ENCODE results near the gene CHRNA3.

The CHRNA3 gene

DNA sequence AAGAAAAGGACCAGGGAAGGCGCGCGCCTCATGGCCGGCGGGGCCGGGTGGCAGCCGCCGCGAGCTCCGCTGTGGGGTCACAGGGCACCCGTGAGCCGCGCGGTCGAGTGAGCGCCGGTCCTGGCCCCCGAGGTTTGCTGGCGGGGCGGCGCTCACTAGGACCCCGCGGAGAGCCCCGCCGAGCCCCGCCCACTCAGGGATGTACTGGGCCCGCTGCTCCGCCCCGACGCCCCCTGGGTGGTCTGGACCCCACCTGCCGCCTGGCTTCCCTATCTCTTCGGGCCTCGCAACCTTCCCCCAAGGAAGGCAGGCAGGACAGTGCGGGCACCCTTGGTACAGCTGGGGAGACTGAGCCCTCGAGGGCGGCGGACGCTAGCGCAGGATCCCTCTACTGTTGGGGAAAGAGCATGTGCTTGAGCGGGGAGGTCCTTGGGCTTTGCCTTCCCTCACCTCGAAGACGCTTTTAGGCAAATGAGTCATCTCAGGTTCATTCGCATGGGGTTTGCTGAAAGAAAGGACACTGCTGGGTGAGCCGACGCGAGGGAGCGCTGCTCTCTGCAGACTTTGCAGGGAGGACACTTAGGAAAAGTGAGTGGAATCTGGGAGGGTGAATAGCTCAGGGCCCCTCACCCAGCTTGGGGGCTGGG is 20.4 kb upstream of the CHRNA3 start, which contains the start of gene CHRNB4:
CHRNB4 (minus strand) TSS at position 109 of the 647 bp plus-strand sequence; CDS start at position 32, 77 bp downstream.
- Histone ChIP-seq H3K4me1 (ENCODE audit: low read length) (peaks cover 8% of the 10 kb centered on the region; the same call in 1 of the 2 replicates), H4K20me1 (ENCODE audit: insufficient read depth, low read length) (no peaks in the 10 kb centered on the region), H3K27ac (ENCODE audit: low read length) (no peak within 1 kb of the TSS), H3K9ac (ENCODE audit: low read length) (no peak within 1 kb of the TSS), H3K27me3 (ENCODE audit: low read depth, low read length) (no peaks in the 10 kb centered on the region), H2AFZ (ENCODE audit: low read depth, low read length) (no peak within 1 kb of the TSS), H3K4me3 (ENCODE audit: low read length) (no peak within 1 kb of the TSS), H3K9me3 (ENCODE audit: insufficient read depth, low read length) (no peaks in the 10 kb centered on the region), H3K79me2 (ENCODE audit: low read length) (no peaks in the 10 kb centered on the region), H3K4me2 (ENCODE audit: low read length) (no peak within 1 kb of the TSS), H3K36me3 (replicated peaks; ENCODE audit: low read depth, low read length) (no peaks in the 10 kb centered on the region)
- TF ChIP-seq, protein P1, sequence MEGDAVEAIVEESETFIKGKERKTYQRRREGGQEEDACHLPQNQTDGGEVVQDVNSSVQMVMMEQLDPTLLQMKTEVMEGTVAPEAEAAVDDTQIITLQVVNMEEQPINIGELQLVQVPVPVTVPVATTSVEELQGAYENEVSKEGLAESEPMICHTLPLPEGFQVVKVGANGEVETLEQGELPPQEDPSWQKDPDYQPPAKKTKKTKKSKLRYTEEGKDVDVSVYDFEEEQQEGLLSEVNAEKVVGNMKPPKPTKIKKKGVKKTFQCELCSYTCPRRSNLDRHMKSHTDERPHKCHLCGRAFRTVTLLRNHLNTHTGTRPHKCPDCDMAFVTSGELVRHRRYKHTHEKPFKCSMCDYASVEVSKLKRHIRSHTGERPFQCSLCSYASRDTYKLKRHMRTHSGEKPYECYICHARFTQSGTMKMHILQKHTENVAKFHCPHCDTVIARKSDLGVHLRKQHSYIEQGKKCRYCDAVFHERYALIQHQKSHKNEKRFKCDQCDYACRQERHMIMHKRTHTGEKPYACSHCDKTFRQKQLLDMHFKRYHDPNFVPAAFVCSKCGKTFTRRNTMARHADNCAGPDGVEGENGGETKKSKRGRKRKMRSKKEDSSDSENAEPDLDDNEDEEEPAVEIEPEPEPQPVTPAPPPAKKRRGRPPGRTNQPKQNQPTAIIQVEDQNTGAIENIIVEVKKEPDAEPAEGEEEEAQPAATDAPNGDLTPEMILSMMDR (IDR thresholded peaks at IDR 0.05; ENCODE audit: low read depth, low read length): no peak
- no peak for TF ChIP-seq EZH2phosphoT487 (IDR thresholded peaks at IDR 0.05; ENCODE audit: low read depth)

DNA sequence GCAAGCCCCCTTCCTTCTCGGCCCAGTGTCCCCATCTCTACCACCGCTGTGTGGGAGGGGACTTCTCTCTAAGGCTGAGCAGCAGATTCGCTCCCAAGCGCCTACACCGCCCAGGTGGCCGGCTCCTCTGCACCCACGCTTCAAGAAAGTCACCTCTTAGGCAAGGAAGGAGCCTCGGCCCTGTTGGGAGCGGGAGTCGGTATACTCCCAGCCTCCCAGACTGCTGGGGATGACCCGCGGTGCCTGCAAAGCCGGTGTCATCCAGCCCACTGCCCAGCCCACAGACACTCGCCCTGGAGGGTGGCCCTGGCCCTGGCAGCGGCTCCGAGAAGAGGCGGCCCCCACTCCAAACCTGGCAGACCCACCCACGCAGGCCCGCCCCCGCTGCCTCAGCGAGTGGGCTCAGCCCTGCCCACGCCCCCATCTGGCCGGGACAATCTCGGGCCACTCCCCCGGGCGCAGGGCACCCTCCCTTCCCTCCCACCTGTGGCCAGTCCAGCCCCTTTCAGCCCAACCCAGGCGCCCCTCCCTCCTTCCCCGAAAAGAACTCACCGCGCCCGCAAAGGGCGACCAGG is 19.8 kb upstream of the CHRNA3 start:
- Histone ChIP-seq H3K4me1 (ENCODE audit: low read length) (peaks cover 8% of the 10 kb centered on the region; the same call in 1 of the 2 replicates), H3K9me3 (ENCODE audit: insufficient read depth, low read length) (no peaks in the 10 kb centered on the region), H3K36me3 (replicated peaks; ENCODE audit: low read depth, low read length) (no peaks in the 10 kb centered on the region), H2AFZ (ENCODE audit: low read depth, low read length) (no peak overlapping the region), H3K27ac (ENCODE audit: low read length) (no peak overlapping the region), H3K79me2 (ENCODE audit: low read length) (no peaks in the 10 kb centered on the region), H3K4me3 (ENCODE audit: low read length) (no peak overlapping the region), H3K9ac (ENCODE audit: low read length) (no peak overlapping the region), H3K4me2 (ENCODE audit: low read length) (no peak overlapping the region), H3K27me3 (ENCODE audit: low read depth, low read length) (no peaks in the 10 kb centered on the region), H4K20me1 (ENCODE audit: insufficient read depth, low read length) (no peaks in the 10 kb centered on the region)
- TF ChIP-seq, protein P1 (IDR thresholded peaks at IDR 0.05; ENCODE audit: low read depth, low read length): no peak
- no peak for TF ChIP-seq EZH2phosphoT487 (IDR thresholded peaks at IDR 0.05; ENCODE audit: low read depth)

DNA sequence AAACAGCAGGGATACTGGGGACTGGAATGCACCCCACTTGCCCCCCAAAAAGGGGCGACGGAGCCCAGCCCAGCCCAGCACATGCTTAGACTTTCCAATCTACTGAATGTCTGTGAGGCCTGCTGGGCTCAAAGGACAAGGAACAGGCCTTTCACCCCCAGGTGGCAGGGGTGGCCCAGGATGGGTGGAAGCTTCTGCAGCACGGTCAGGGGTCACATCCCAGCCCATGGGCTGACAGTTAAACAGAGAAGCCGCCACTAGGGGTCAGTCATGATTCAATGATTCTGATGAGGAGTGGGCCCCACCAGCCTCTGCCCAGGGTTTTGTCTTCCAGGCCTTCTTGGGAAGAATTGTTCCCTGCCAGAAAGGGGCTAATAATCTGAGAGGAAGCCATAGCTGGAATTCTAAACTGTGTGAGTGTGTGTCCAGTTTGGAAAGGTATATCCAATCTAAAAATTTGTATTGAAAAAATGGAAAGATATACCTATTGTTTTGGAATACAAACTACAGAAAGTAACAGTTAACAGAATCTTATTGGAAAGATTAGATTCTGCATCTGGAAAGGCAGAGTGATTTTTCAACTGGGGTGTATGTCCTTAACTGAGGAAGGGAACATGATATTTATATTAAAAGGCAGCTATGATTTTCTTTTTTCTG is 18.0 kb upstream of the CHRNA3 start:
- no peaks in the 10 kb centered on the region for H3K79me2 ChIP-seq (ENCODE audit: low read length)
- H3K36me3 ChIP-seq (replicated peaks; ENCODE audit: low read depth, low read length): no peaks in the 10 kb centered on the region
- no peaks in the 10 kb centered on the region for H3K27me3 ChIP-seq (ENCODE audit: low read depth, low read length)
- TF ChIP-seq, protein P1 (IDR thresholded peaks at IDR 0.05; ENCODE audit: low read depth, low read length): peak; percentile 88
- TF ChIP-seq EZH2phosphoT487 (IDR thresholded peaks at IDR 0.05; ENCODE audit: low read depth): no peak
- H3K27ac ChIP-seq (ENCODE audit: low read length): no peak overlapping the region
- peaks cover 8% of the 10 kb centered on the region; the same call in 1 of the 2 replicates for H3K4me1 ChIP-seq (ENCODE audit: low read length)
- H3K4me3 ChIP-seq (ENCODE audit: low read length): no peak overlapping the region
- no peak overlapping the region for H3K9ac ChIP-seq (ENCODE audit: low read length)
- no peaks in the 10 kb centered on the region for H3K9me3 ChIP-seq (ENCODE audit: insufficient read depth, low read length)
- H3K4me2 ChIP-seq (ENCODE audit: low read length): no peak overlapping the region
- H4K20me1 ChIP-seq (ENCODE audit: insufficient read depth, low read length): no peaks in the 10 kb centered on the region
- H2AFZ ChIP-seq (ENCODE audit: low read depth, low read length): no peak overlapping the region

Data from OCI-LY3 (cell line).